A549 (cell line): Measurements from ENCODE around the gene NTN5. TPM values are rescaled to one million over a fixed set of nuclear protein-coding genes. Genes with fewer than 3 reads are reported as not detected.

Experiments
- ATAC-seq, 2 experiments: fragments of 200-7000 bp in 1 of 2; fragments of >200 bp in 1 of 2; cut with Nextera tagmentation in 1 of 2; cut with Tn5 transposase in 1 of 2; 3 replicates each; pipeline versions ENCODE4 v1.8.0 to v1.9.1; 2018 to 2020; ENCODE audit warnings: mild to moderate bottlenecking in 1 of 2, moderate library complexity in 1 of 2
- CTCF ChIA-PET: fragments of 300-600 bp; sonication (Branson Sonifier 250); formaldehyde crosslinking; extraction: SDS; loops from one replicate; lab custom pipeline; 2021; ENCODE audit warnings: antibody characterized with exemption, inconsistent platforms; lab: Yijun Ruan, JAX
- POLR2A ChIA-PET: fragments of 350-600 bp; formaldehyde crosslinking; extraction: SDS; loops from one replicate; lab custom pipeline; 2021; ENCODE audit warnings: antibody characterized with exemption, inconsistent platforms; lab: Yijun Ruan, JAX
- DNase-seq, 2 experiments: peaks; one replicate each; pipeline versions ENCODE4 v3.0.0 to v3.0.0-alpha.2; 2011 to 2016; ENCODE audit warnings: low read depth in 1 of 2, low spot score in 1 of 2
- FAIRE-seq: peaks from 2 replicates; lab custom pipeline; 2011; peaks lifted over from hg19 to GRCh38; lab: Jason Lieb, UNC
- H3K27ac ChIP-seq, 2 experiments: fragments of >200 bp; sonication (Bioruptor Twin); formaldehyde crosslinking; 3 replicates each; pipeline ENCODE4 v1.5.1; 2016 to 2017
- H3K4me1 ChIP-seq: fragments of >200 bp; sonication (Bioruptor Twin); formaldehyde crosslinking; 3 replicates; pipeline ENCODE4 v1.6.1; 2016
- H3K4me2 ChIP-seq: fragments of >200 bp; sonication (Bioruptor Twin); formaldehyde crosslinking; 3 replicates; pipeline ENCODE4 v1.6.1; 2016
- H3K4me3 ChIP-seq: fragments of >200 bp; sonication (Bioruptor Twin); formaldehyde crosslinking; 3 replicates; pipeline ENCODE4 v1.5.1; 2016
- H3K9me3 ChIP-seq: fragments of >200 bp; sonication (Bioruptor Twin); formaldehyde crosslinking; 3 replicates; pipeline ENCODE4 v1.6.1; 2016
- ATOH8 ChIP-seq: fragments of 250-450 bp; sonication (Bioruptor Pico); IDR thresholded peaks from 2 replicates; pipeline ENCODE4 v1.5.0; 2020; ENCODE audit warnings: low read depth, mild to moderate bottlenecking, moderate library complexity
- BCL3 ChIP-seq: fragments of >200 bp; sonication (Bioruptor Twin); formaldehyde crosslinking; IDR thresholded peaks from 3 replicates; pipeline ENCODE4 v1.6.1; 2016
- E2F6 ChIP-seq: IDR thresholded peaks from 2 replicates; pipeline ENCODE4 v1.6.1; 2012; ENCODE audit warnings: low read depth, borderline replicate concordance
- EHF ChIP-seq: fragments of 250-450 bp; sonication (Bioruptor Pico); IDR thresholded peaks from 2 replicates; pipeline ENCODE4 v1.5.0; 2020; ENCODE audit warnings: mild to moderate bottlenecking
- EHMT2 ChIP-seq: fragments of 200-600 bp; sonication (generic); IDR thresholded peaks from 2 replicates; pipeline ENCODE4 v1.6.1; 2016; ENCODE audit warnings: antibody characterized with exemption, low read depth, mild to moderate bottlenecking, moderate library complexity
- ELK1 ChIP-seq: fragments of 150-350 bp; IDR thresholded peaks from 2 replicates; pipeline ENCODE4 v1.6.1; 2014; ENCODE audit warnings: low read depth, mild to moderate bottlenecking, low read length
- FOSL2 ChIP-seq, 2 experiments: fragments of 450-650 bp in 1 of 2; fragments of >200 bp in 1 of 2; sonication (Bioruptor Twin) in 1 of 2; formaldehyde crosslinking; IDR thresholded peaks; 2 replicates each; pipeline versions ENCODE4 v1.5.0 to v1.6.1; 2016 to 2020; ENCODE audit warnings: mild to moderate bottlenecking in 1 of 2, moderate library complexity in 1 of 2
- FOXS1 ChIP-seq: fragments of 250-450 bp; sonication (Bioruptor Pico); IDR thresholded peaks from 2 replicates; pipeline ENCODE4 v1.5.0; 2020; ENCODE audit warnings: mild to moderate bottlenecking, moderate library complexity
- HMGXB4 ChIP-seq: fragments of 250-450 bp; sonication (Bioruptor Pico); IDR thresholded peaks from 2 replicates; pipeline ENCODE4 v1.5.0; 2021; ENCODE audit warnings: mild to moderate bottlenecking, moderate library complexity, borderline replicate concordance
- HOXA7 ChIP-seq: fragments of 250-450 bp; sonication (Bioruptor Pico); IDR thresholded peaks from 2 replicates; pipeline ENCODE4 v1.5.0; 2020; ENCODE audit warnings: mild to moderate bottlenecking, moderate library complexity
- NFE2L2 ChIP-seq: fragments of 150-350 bp; conservative IDR thresholded peaks from 2 replicates; pipeline ENCODE4 v1.6.1; 2014; ENCODE audit warnings: low read length
- NR3C1 ChIP-seq: fragments of >200 bp; sonication (Bioruptor Twin); formaldehyde crosslinking; IDR thresholded peaks from 3 replicates; pipeline ENCODE4 v1.6.1; 2017
- POLR2AphosphoS2 ChIP-seq: conservative IDR thresholded peaks from 2 replicates; pipeline ENCODE4 v1.6.1; 2012; ENCODE audit warnings: low read length, improper control_type of control experiment, inconsistent platforms
- SREBF2 ChIP-seq: fragments of 450-650 bp; IDR thresholded peaks from 2 replicates; pipeline ENCODE4 v1.6.1; 2014; ENCODE audit warnings: mild to moderate bottlenecking, moderate library complexity
- USF2 ChIP-seq: fragments of 450-650 bp; IDR thresholded peaks from 2 replicates; pipeline ENCODE4 v1.6.1; 2014; ENCODE audit warnings: antibody characterized with exemption
- ZFP36 ChIP-seq: fragments of 450-650 bp; IDR thresholded peaks from 2 replicates; pipeline ENCODE4 v1.6.1; 2014; ENCODE audit warnings: borderline replicate concordance; ENCODE audit not compliant: partially characterized antibody
- ZSCAN20 ChIP-seq: fragments of 250-450 bp; sonication (Bioruptor Pico); IDR thresholded peaks from 2 replicates; pipeline ENCODE4 v1.8.0; 2022; ENCODE audit warnings: mild to moderate bottlenecking, moderate library complexity
- WGBS: methylation state at CpG from one replicate; pipeline ENCODE4 v1.1.6; 2017; ENCODE audit errors: missing lambda C conversion rate; 5-methylcytosine and 5-hydroxymethylcytosine counted together
- polyA plus RNA-seq, 4 experiments: library from polyadenylated mRNA; depleted of rRNA in 3 of 4; stranded (reverse); fragments of >200 nt; fragmentation: RNase III in 1 of 4; extraction: RNeasy Plus Mini Kit Qiagen cat#74134 plus additional on column Dnase treatment in 1 of 4; gene quantifications; 2 replicates in 3 of 4; 3 replicates in 1 of 4; pipeline ENCODE4 v1.2.3, GENCODE V29; 2011 to 2017

The NTN5 gene
- polyA plus RNA-seq, 2 of the 4 experiments (the other 2 are of a cell fraction) = 0.18 to 0.22 TPM

- WGBS = 76% methylated on average over 9 of the region's 9 CpGs
- H3K4me1 ChIP-seq = peaks cover 14% of the 10 kb centered on the region
- TF ChIP-seq HOXA7 (CRISPR knock-in tag) = no peak
- no peak for TF ChIP-seq ELK1
- TF ChIP-seq SREBF2 = no peak
- TF ChIP-seq ZFP36 = no peak
- no peak for TF ChIP-seq HMGXB4 (CRISPR knock-in tag)
- TF ChIP-seq FOSL2 (IDR thresholded peaks at IDR 0.05) = no peak
- TF ChIP-seq FOSL2 (CRISPR knock-in tag; IDR thresholded peaks at IDR 0.05) = peak; percentile 53; the same call in 1 of the 2 replicates
- TF ChIP-seq FOXS1 (CRISPR knock-in tag) = no peak
- FAIRE-seq = no peak
- CTCF ChIA-PET = interaction anchor here (1.5 to 14.0 kb wide), 3 partner anchors 10 to 53 kb away, joined by 5 to 151 read pairs (median 6); partner anchors contain the start of gene FUT2
- H3K27ac ChIP-seq = no peak overlapping the region
- no peak overlapping the region for H3K4me2 ChIP-seq
- H3K9me3 ChIP-seq = no peaks in the 10 kb centered on the region
- no peak overlapping the region for H3K4me3 ChIP-seq
- POLR2A ChIA-PET = no interaction called here
- ATAC-seq = peak in 1 of 2 experiments; percentile 47; a peak in 1 of 6 replicates
- DNase-seq = no peak
These were observed 12.8 kb upstream of the NTN5 start for GRCh38 chr19:48685583-48685982.

- 90% methylated on average over 11 of the region's 11 CpGs for WGBS
- ChIA-PET POLR2A (interaction anchor here (0.5 kb wide), 1 partner anchor 296 kb away, joined by 4 read pairs; no protein-coding TSS in a partner anchor), CTCF (interaction anchor here (0.6 to 14.0 kb wide), 6 partner anchors 7 to 456 kb away, joined by 3 to 151 read pairs (median 4); partner anchors contain the start of gene FUT2)
- Histone ChIP-seq H3K4me2 (no peak overlapping the region), H3K4me3 (no peak overlapping the region), H3K4me1 (peaks cover 14% of the 10 kb centered on the region), H3K27ac (no peak overlapping the region), H3K9me3 (no peaks in the 10 kb centered on the region)
- FAIRE-seq (no peak), ATAC-seq (no peak), DNase-seq (no peak)
- TF ChIP-seq NFE2L2 = no peak
- TF ChIP-seq POLR2AphosphoS2 = no peak
- no peak for TF ChIP-seq NR3C1
These were observed 10.5 kb upstream of the NTN5 start for GRCh38 chr19:48683349-48683748.

GRCh38 chr19:48681127-48681470, 8.3 kb upstream of the NTN5 start:
- DNase-seq (no peak), FAIRE-seq (no peak)
- no peaks in the 10 kb centered on the region for H3K9me3 ChIP-seq

More at GRCh38 chr19:48681127-48681470, 8.3 kb upstream of the NTN5 start:
- TF ChIP-seq USF2 (no peak), EHMT2 (no peak), BCL3 (no peak), ATOH8 (no peak), ZSCAN20 (CRISPR knock-in tag) (no peak), ELK1 (no peak), EHF (no peak), E2F6 (no peak)
- Histone ChIP-seq H3K4me2 (no peak overlapping the region), H3K4me1 (peaks cover 14% of the 10 kb centered on the region), H3K27ac (no peak overlapping the region), H3K4me3 (no peak overlapping the region)
- ATAC-seq = no peak; a peak in 1 of 6 replicates
- POLR2A ChIA-PET = no interaction called here
- CTCF ChIA-PET = interaction anchor here (0.6 to 1.6 kb wide), 6 partner anchors 27 to 160 kb away, joined by 3 to 4 read pairs (median 3); no protein-coding TSS in a partner anchor
- WGBS = 74% methylated on average over 7 of the region's 7 CpGs
